Glutamatergic neuron (in vitro differentiated cells): ENCODE results near the gene NLRP6. TPM values are rescaled to one million over a fixed set of nuclear protein-coding genes. Genes with fewer than 3 reads are reported as not detected.
"Not testable (repeated sequence)": the region's sequence is repeated elsewhere in the genome, so short reads cannot be mapped to it uniquely, and the experiment has no call there.

Experiments
- DNase-seq: peaks from one replicate; pipeline ENCODE4 v3.0.0; 2022
- H3K27ac Mint-ChIP-seq: one replicate; pipeline ENCODE4 v1.8.0; 2020; ENCODE audit warnings: mild to moderate bottlenecking, mixed read lengths, inconsistent platforms; ENCODE audit not compliant: unreplicated experiment
- H3K27me3 Mint-ChIP-seq: one replicate; pipeline ENCODE4 v1.8.0; 2020; ENCODE audit warnings: mild to moderate bottlenecking, moderate library complexity, mixed read lengths, inconsistent platforms; ENCODE audit not compliant: unreplicated experiment
- H3K36me3 Mint-ChIP-seq: one replicate; pipeline ENCODE4 v1.8.0; 2020; ENCODE audit warnings: mild to moderate bottlenecking, mixed read lengths, inconsistent platforms; ENCODE audit not compliant: unreplicated experiment
- H3K4me1 Mint-ChIP-seq: one replicate; pipeline ENCODE4 v1.8.0; 2020; ENCODE audit warnings: mild to moderate bottlenecking, low read depth, mixed read lengths, inconsistent platforms; ENCODE audit not compliant: unreplicated experiment
- H3K4me3 Mint-ChIP-seq: one replicate; pipeline ENCODE4 v1.8.0; 2020; ENCODE audit warnings: mild to moderate bottlenecking, mixed read lengths, inconsistent platforms; ENCODE audit not compliant: unreplicated experiment
- H3K9me3 Mint-ChIP-seq: one replicate; pipeline ENCODE4 v1.8.0; 2020; ENCODE audit warnings: mild to moderate bottlenecking, moderate library complexity, mixed read lengths, inconsistent platforms; ENCODE audit not compliant: unreplicated experiment
- total RNA-seq: library from RNA; stranded (reverse); fragmentation: NEBNext Ultra II Directional; extraction: Animal tissue kit (Norgen Biotek cat#: 25700); gene quantifications from one replicate; pipeline ENCODE4 v1.2.1, GENCODE V29; 2021; ENCODE audit not compliant: unreplicated experiment
- TF ChIP-seq, protein P1 (sequence below): fragments of 200-600 bp; sonication (generic); IDR thresholded peaks from one replicate; pipeline ENCODE4 v1.5.0; 2021; ENCODE audit not compliant: partially characterized antibody, unreplicated experiment

NLRP6 gene
- total RNA-seq, 1 donor from 2014 or later, result not detected

DNA sequence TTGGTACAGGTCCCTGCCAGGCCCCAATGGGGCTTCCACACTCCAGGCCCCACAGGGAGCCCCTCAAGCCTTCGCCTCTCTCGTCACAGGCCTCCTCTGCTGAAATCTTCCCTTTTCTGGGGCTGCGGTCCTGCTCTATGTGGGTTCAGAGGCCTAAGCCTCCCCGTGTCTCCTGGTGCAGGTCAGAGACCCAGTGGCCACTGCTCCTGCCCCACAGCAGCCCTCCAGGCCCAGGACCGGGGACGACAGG is 48.3 kb downstream of the NLRP6 start:
- Mint-ChIP-seq H3K36me3 (no peaks in the 10 kb centered on the region), H3K4me1 (peaks cover 9% of the 10 kb centered on the region), H3K27me3 (peaks cover 5% of the 10 kb centered on the region), H3K4me3 (no peak overlapping the region), H3K27ac (no peak overlapping the region), H3K9me3 (no peaks in the 10 kb centered on the region)
- DNase-seq, result no peak
- TF ChIP-seq, protein P1, sequence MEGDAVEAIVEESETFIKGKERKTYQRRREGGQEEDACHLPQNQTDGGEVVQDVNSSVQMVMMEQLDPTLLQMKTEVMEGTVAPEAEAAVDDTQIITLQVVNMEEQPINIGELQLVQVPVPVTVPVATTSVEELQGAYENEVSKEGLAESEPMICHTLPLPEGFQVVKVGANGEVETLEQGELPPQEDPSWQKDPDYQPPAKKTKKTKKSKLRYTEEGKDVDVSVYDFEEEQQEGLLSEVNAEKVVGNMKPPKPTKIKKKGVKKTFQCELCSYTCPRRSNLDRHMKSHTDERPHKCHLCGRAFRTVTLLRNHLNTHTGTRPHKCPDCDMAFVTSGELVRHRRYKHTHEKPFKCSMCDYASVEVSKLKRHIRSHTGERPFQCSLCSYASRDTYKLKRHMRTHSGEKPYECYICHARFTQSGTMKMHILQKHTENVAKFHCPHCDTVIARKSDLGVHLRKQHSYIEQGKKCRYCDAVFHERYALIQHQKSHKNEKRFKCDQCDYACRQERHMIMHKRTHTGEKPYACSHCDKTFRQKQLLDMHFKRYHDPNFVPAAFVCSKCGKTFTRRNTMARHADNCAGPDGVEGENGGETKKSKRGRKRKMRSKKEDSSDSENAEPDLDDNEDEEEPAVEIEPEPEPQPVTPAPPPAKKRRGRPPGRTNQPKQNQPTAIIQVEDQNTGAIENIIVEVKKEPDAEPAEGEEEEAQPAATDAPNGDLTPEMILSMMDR, result no peak

DNA sequence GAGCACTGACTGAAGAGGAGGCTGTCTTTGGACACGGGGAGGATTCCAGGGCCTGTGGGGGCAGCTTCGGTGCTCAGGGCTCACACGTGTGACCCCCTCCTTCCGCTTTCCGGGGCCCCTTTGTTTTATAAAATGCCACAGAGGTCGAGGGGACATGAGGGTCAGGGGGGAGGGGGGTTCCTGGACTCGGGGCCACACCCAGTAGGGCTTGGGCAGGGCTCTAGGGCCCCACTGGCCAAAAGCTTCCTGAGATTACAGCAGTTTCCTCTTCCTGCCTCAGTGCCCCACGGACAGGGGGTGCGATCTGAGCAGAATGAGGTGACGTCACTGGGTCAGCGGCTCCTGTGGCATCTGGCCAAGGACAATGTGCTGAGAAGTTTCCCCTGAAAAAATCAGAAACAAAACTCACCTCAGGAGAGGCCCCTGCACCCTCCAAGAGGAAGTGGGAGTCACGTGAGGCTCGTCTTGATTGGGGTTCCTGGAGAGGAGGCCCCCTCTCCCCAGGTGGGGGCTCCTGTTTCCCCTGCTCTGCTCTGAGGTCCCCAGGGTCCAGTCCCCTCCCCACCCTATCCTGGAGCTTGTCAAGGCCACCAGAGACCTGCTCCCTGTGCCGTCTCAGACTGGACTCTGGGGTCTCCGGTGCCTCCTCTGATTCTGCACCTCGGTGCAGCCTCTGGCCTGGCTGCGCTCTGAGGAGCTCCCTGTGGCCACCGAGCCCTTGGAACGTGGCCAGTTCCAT is 48.8 kb downstream of the NLRP6 start:
- H3K27me3 Mint-ChIP-seq, result peaks cover 5% of the 10 kb centered on the region
- no peaks in the 10 kb centered on the region for H3K36me3 Mint-ChIP-seq
- TF ChIP-seq, protein P1, result no peak
- no peak for DNase-seq
- peaks cover 9% of the 10 kb centered on the region for H3K4me1 Mint-ChIP-seq
- H3K9me3 Mint-ChIP-seq, result no peaks in the 10 kb centered on the region
- no peak overlapping the region for H3K4me3 Mint-ChIP-seq
- no peak overlapping the region for H3K27ac Mint-ChIP-seq

DNA sequence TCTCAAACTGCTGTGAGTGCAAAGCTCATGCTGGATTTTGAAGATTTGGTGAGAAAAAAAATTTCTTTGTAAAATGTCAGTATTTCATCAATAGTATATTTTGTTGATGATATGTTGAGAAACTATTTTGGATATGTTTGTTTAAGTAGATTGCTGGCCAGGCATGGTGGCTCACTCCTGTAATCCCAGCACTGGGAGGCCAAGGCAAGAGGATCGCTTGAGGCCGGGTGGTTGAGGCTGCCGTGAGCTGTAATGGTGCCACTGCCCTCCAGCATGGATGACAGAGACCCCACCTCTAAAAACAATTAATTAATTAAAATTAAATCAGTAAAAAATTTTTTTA is 49.3 kb downstream of the NLRP6 start:
- H3K36me3 Mint-ChIP-seq, result no peaks in the 10 kb centered on the region
- H3K27me3 Mint-ChIP-seq, result peaks cover 5% of the 10 kb centered on the region
- H3K27ac Mint-ChIP-seq, result no peak overlapping the region
- peaks cover 2% of the 10 kb centered on the region for H3K9me3 Mint-ChIP-seq
- H3K4me3 Mint-ChIP-seq, result no peak overlapping the region
- TF ChIP-seq, protein P1, result no peak
- H3K4me1 Mint-ChIP-seq, result peaks cover 9% of the 10 kb centered on the region
- DNase-seq, result no peak

DNA sequence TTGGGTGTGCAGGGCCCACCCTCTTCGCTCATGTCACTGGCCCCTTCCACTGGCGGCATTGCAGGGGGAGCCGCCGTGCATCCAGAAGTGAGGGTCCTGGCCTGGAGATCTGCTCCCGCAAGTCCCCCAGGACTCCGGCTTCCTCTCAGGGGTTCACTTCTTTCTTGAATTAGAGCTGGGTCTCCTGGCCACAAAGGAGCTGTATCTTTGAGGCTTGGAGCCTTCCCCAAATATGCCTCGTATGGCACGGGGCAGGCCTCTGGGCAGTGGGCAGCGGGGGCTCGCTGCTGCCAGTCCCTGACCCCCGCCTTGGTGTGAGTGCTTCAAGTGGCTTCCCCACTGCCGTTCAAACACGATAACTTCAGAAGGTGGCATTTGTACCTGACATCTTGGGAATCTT is 49.8 kb downstream of the NLRP6 start:
- Mint-ChIP-seq H3K36me3 (no peaks in the 10 kb centered on the region), H3K9me3 (peaks cover 2% of the 10 kb centered on the region), H3K4me1 (peaks cover 9% of the 10 kb centered on the region), H3K27ac (no peak overlapping the region), H3K27me3 (peaks cover 5% of the 10 kb centered on the region), H3K4me3 (no peak overlapping the region)
- TF ChIP-seq, protein P1, result no peak
- DNase-seq, result no peak

DNA sequence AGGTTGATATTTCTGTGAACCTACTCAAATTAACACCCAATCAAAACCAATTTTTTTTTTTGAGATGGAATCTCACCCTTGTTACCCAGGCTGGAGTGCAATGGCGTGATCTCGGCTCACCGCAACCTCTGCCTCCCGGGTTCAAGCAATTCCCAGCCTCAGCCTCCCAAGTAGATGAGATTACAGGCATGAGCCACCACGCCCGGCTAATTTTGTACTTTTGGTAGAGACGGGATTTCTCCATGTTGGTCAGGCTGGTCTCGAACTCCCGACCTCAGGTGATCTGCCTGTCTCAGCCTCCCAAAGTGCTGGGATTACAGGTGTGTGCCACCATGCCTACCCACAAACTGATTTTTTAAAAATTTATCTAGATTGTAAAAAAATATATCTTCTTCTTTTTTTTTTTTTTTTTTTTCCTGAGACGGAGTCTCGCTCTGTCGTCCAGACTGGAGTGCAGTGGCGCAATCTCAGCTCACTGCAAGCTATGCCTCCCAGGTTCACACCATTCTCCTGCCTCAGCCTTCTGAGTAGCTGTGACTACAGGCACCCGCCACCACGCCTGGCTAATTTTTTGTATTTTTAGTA is 50.4 kb downstream of the NLRP6 start:
- not testable (repeated sequence) for H3K27me3 Mint-ChIP-seq, H3K4me1 Mint-ChIP-seq, H3K9me3 Mint-ChIP-seq, H3K4me3 Mint-ChIP-seq, H3K36me3 Mint-ChIP-seq, H3K27ac Mint-ChIP-seq, DNase-seq

DNA sequence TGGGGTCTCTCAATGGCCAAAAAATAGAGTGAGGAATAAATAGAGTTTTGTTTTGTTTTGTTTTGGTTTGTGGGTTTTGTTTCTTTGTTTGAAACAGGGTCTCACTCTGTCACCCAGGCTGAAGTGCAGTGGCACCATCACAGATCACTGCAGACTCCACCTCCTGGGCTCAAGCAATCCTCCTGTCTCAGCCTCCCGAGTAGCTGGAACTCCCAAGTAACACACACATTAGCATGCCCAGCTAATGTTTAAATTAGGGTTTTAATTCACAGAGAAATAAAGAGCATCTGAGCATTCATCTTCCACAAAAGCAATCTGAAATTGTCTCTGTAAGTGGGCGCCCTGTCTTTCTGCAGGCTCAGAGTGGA is 51.7 kb downstream of the NLRP6 start:
- H3K27ac Mint-ChIP-seq, result no peak overlapping the region

More for the DNA sequence above, 51.7 kb downstream of the NLRP6 start:
- DNase-seq, result no peak
- TF ChIP-seq, protein P1, result no peak
- Mint-ChIP-seq H3K27me3 (peaks cover 6% of the 10 kb centered on the region), H3K36me3 (no peaks in the 10 kb centered on the region), H3K4me1 (peaks cover 7% of the 10 kb centered on the region), H3K9me3 (peaks cover 3% of the 10 kb centered on the region), H3K4me3 (no peak overlapping the region)
